ENCODE data around the gene CFAP53. TPM values are rescaled to one million over a fixed set of nuclear protein-coding genes. Genes with fewer than 3 reads are reported as not detected.

The CFAP53 gene
- total RNA-seq, 2 experiments from 2014 or later, result 0.86 TPM; not detected in 1

- no peaks in the 10 kb centered on the region for H4K20me1 ChIP-seq (ENCODE audit: insufficient read depth, low read length)
- no peak overlapping the region for H3K27ac ChIP-seq (ENCODE audit: low read depth, low read length, poor library complexity, severe bottlenecking)
- ChIA-PET POLR2A (interaction anchor here (0.6 kb wide), 1 partner anchor 522 kb away, joined by 3 read pairs; no protein-coding TSS in a partner anchor), CTCF (ENCODE audit: unreplicated experiment) (no interaction called here)
- no peak overlapping the region for H3K4me3 ChIP-seq (ENCODE audit: low read depth, low read length, poor library complexity, severe bottlenecking)
- no peaks in the 10 kb centered on the region for H3K36me3 ChIP-seq (ENCODE audit: insufficient read depth, low read length)
- TF ChIP-seq CTCF (conservative IDR thresholded peaks at IDR 0.05; ENCODE audit: low read length), result no peak
- H3K4me1 ChIP-seq (ENCODE audit: insufficient read depth, low read length, poor library complexity, severe bottlenecking), result no peaks in the 10 kb centered on the region
- DNase-seq (ENCODE audit: low spot score), result no peak
- H2AFZ ChIP-seq (ENCODE audit: low read length), result no peak overlapping the region
- H3K79me2 ChIP-seq (ENCODE audit: insufficient read depth, low read depth, low read length), result no peaks in the 10 kb centered on the region
- no TSS peak for BruUV-seq (replicated peaks)
- H3K4me2 ChIP-seq (ENCODE audit: low read length), result no peak overlapping the region
- no peaks in the 10 kb centered on the region for H3K9me2 ChIP-seq (ENCODE audit: insufficient read depth, low read length)
- intact Hi-C loops (cut with micrococcal nuclease; ENCODE audit: unreplicated experiment), result no loop called here
- H3K9me3 ChIP-seq (ENCODE audit: low read length), result no peaks in the 10 kb centered on the region
These were observed 77.1 kb downstream of the CFAP53 start for GRCh38 chr18:50189160-50189559.

GRCh38 chr18:50188652-50189051 lies 77.6 kb downstream of the CFAP53 start:
- Histone ChIP-seq H3K36me3 (ENCODE audit: insufficient read depth, low read length) (no peaks in the 10 kb centered on the region), H3K4me2 (ENCODE audit: low read length) (no peak overlapping the region), H4K20me1 (ENCODE audit: insufficient read depth, low read length) (no peaks in the 10 kb centered on the region), H3K9me3 (ENCODE audit: low read length) (no peaks in the 10 kb centered on the region), H3K4me3 (ENCODE audit: low read depth, low read length, poor library complexity, severe bottlenecking) (no peak overlapping the region), H3K9me2 (ENCODE audit: insufficient read depth, low read length) (no peaks in the 10 kb centered on the region), H3K79me2 (ENCODE audit: insufficient read depth, low read depth, low read length) (no peaks in the 10 kb centered on the region), H3K4me1 (ENCODE audit: insufficient read depth, low read length, poor library complexity, severe bottlenecking) (no peaks in the 10 kb centered on the region), H3K27ac (ENCODE audit: low read depth, low read length, poor library complexity, severe bottlenecking) (no peak overlapping the region), H2AFZ (ENCODE audit: low read length) (no peak overlapping the region)
- TF ChIP-seq CTCF (conservative IDR thresholded peaks at IDR 0.05; ENCODE audit: low read length) (no peak), EZH2phosphoT487 (IDR thresholded peaks at IDR 0.05; ENCODE audit: borderline replicate concordance, low read depth, low read length) (no peak)
- ChIA-PET POLR2A (no interaction called here), CTCF (ENCODE audit: unreplicated experiment) (no interaction called here)
- no TSS peak for BruUV-seq (replicated peaks)
- intact Hi-C loops (cut with micrococcal nuclease; ENCODE audit: unreplicated experiment), result no loop called here
- no peak for DNase-seq (ENCODE audit: low spot score)

- POLR2A ChIA-PET, result no interaction called here
These were observed 78.6 kb downstream of the CFAP53 start for GRCh38 chr18:50187659-50188058.

More at GRCh38 chr18:50187659-50188058, 78.6 kb downstream of the CFAP53 start:
- Histone ChIP-seq H3K4me1 (ENCODE audit: insufficient read depth, low read length, poor library complexity, severe bottlenecking) (no peaks in the 10 kb centered on the region), H3K9me3 (ENCODE audit: low read length) (no peaks in the 10 kb centered on the region), H3K27ac (ENCODE audit: low read depth, low read length, poor library complexity, severe bottlenecking) (no peak overlapping the region), H3K9me2 (ENCODE audit: insufficient read depth, low read length) (no peaks in the 10 kb centered on the region), H3K36me3 (ENCODE audit: insufficient read depth, low read length) (no peaks in the 10 kb centered on the region), H3K79me2 (ENCODE audit: insufficient read depth, low read depth, low read length) (no peaks in the 10 kb centered on the region), H3K4me3 (ENCODE audit: low read depth, low read length, poor library complexity, severe bottlenecking) (no peak overlapping the region), H4K20me1 (ENCODE audit: insufficient read depth, low read length) (no peaks in the 10 kb centered on the region), H3K4me2 (ENCODE audit: low read length) (no peak overlapping the region), H2AFZ (ENCODE audit: low read length) (no peak overlapping the region)
- BruUV-seq (replicated peaks), result no TSS peak
- TF ChIP-seq EZH2phosphoT487 (IDR thresholded peaks at IDR 0.05; ENCODE audit: borderline replicate concordance, low read depth, low read length) (no peak), CTCF (conservative IDR thresholded peaks at IDR 0.05; ENCODE audit: low read length) (no peak)
- CTCF ChIA-PET (ENCODE audit: unreplicated experiment), result no interaction called here
- intact Hi-C loops (cut with micrococcal nuclease; ENCODE audit: unreplicated experiment), result no loop called here
- no peak for DNase-seq (ENCODE audit: low spot score)
